Measurements from ENCODE around the gene FAM83F. TPM values are rescaled to one million over a fixed set of nuclear protein-coding genes. Genes with fewer than 3 reads are reported as not detected.
A peak's percentile ranks its signal among the peaks of the same experiment; 100 is the strongest.

Gene FAM83F
- total and polyA plus RNA-seq, 8 donors, result 0.15 to 0.73 (median 0.26) TPM

GRCh38 chr22:40044102-40044869 lies 49.5 kb downstream of the FAM83F start:
- ATAC-seq, result peak; percentile 93
- intact Hi-C loops (cut with DNase I), result loop anchor here (5.0 to 10.0 kb wide), 2 partner anchors 291 to 303 kb away; partner anchors contain the start of gene ADSL (in 1 of the 2)

GRCh38 chr22:40044870-40045834 lies 50.4 kb downstream of the FAM83F start:
- no peaks in the 10 kb centered on the region for H3K9me3 ChIP-seq
- peaks cover 0 to under 1% of the 10 kb centered on the region in 2 donors for H3K27me3 ChIP-seq
- no peak for TF ChIP-seq CTCF (IDR thresholded peaks at IDR 0.05)
- DNase-seq, result peak; percentile 31 to 91 (median 60)
- H3K4me1 ChIP-seq, result peaks cover 10 to 21% of the 10 kb centered on the region in 2 donors
- intact Hi-C loops (cut with DNase I), result loop anchor here (5.0 to 10.0 kb wide), 2 partner anchors 290 to 302 kb away; partner anchors contain the start of gene ADSL (in 1 of the 2)
- H3K36me3 ChIP-seq, result no peaks in the 10 kb centered on the region
- peak; percentile 13 for ATAC-seq
- peak overlapping the region; percentile 90 to 96 for H3K27ac ChIP-seq
- H3K4me3 ChIP-seq, result peak overlapping the region; percentile 73 to 74

More at GRCh38 chr22:40044102-40044869, 49.5 kb downstream of the FAM83F start:
- peaks cover 0 to 7% of the 10 kb centered on the region in 2 donors for H3K27me3 ChIP-seq
- no peaks in the 10 kb centered on the region for H3K9me3 ChIP-seq
- peaks cover 10 to 17% of the 10 kb centered on the region in 2 donors for H3K4me1 ChIP-seq
- H3K27ac ChIP-seq, result peak overlapping the region; percentile 90 to 96
- H3K4me3 ChIP-seq, result peak overlapping the region; percentile 65 to 73
- no peaks in the 10 kb centered on the region for H3K36me3 ChIP-seq
- DNase-seq, result peak; percentile 93 to 100 (median 98)
- no peak for TF ChIP-seq CTCF (IDR thresholded peaks at IDR 0.05)

GRCh38 chr22:40046126-40046525 lies 51.4 kb downstream of the FAM83F start:
- no peaks in the 10 kb centered on the region for H3K9me3 ChIP-seq
- no peaks in the 10 kb centered on the region for H3K27me3 ChIP-seq
- ATAC-seq (no peak), DNase-seq (no peak)
- peak overlapping the region in 1 of 2 donors; percentile 73 for H3K4me3 ChIP-seq
- TF ChIP-seq CTCF (IDR thresholded peaks at IDR 0.05), result no peak
- intact Hi-C loops (cut with DNase I), result loop anchor here in 1 of 2 donors (10.0 kb wide), 1 partner anchor 289 kb away; no protein-coding TSS in a partner anchor
- no peak overlapping the region for H3K27ac ChIP-seq
- no peaks in the 10 kb centered on the region for H3K36me3 ChIP-seq
- peaks cover 9 to 30% of the 10 kb centered on the region in 2 donors for H3K4me1 ChIP-seq

- Histone ChIP-seq H3K27ac (no peak overlapping the region), H3K27me3 (no peaks in the 10 kb centered on the region), H3K9me3 (no peaks in the 10 kb centered on the region), H3K4me3 (no peak overlapping the region), H3K36me3 (no peaks in the 10 kb centered on the region), H3K4me1 (peaks cover 6 to 34% of the 10 kb centered on the region in 2 donors)
- no peak for TF ChIP-seq CTCF (IDR thresholded peaks at IDR 0.05)
- no peak for ATAC-seq
- intact Hi-C loops (cut with DNase I), result no loop called here
- DNase-seq, result no peak
Measured at GRCh38 chr22:40050258-40050657, 55.5 kb downstream of the FAM83F start.
